Endothelial cell (in vitro differentiated cells): ENCODE results near the gene UGCG. TPM values are rescaled to one million over a fixed set of nuclear protein-coding genes. Genes with fewer than 3 reads are reported as not detected.
A peak's percentile ranks its signal among the peaks of the same experiment; 100 is the strongest.

Experiments used
- DNase-seq: peaks from one replicate; pipeline ENCODE4 v3.0.0; 2021; ENCODE audit warnings: low spot score
- H3K27ac Mint-ChIP-seq: one replicate; pipeline ENCODE4 v1.8.0; 2021; ENCODE audit warnings: mixed read lengths, inconsistent platforms; ENCODE audit not compliant: unreplicated experiment
- H3K27me3 Mint-ChIP-seq: one replicate; pipeline ENCODE4 v1.8.0; 2021; ENCODE audit warnings: mild to moderate bottlenecking, moderate library complexity, mixed read lengths, inconsistent platforms; ENCODE audit not compliant: unreplicated experiment
- H3K36me3 Mint-ChIP-seq: one replicate; pipeline ENCODE4 v1.8.0; 2021; ENCODE audit warnings: mild to moderate bottlenecking, low read depth, mixed read lengths, inconsistent platforms; ENCODE audit not compliant: unreplicated experiment
- H3K4me1 Mint-ChIP-seq: one replicate; pipeline ENCODE4 v1.8.0; 2021; ENCODE audit warnings: mild to moderate bottlenecking, mixed read lengths, inconsistent platforms; ENCODE audit not compliant: unreplicated experiment
- H3K4me3 Mint-ChIP-seq: one replicate; pipeline ENCODE4 v1.8.0; 2021; ENCODE audit warnings: mild to moderate bottlenecking, mixed read lengths, inconsistent platforms; ENCODE audit not compliant: unreplicated experiment
- H3K9me3 Mint-ChIP-seq: one replicate; pipeline ENCODE4 v1.8.0; 2021; ENCODE audit warnings: mixed read lengths, inconsistent platforms; ENCODE audit not compliant: unreplicated experiment
- CTCF ChIP-seq: fragments of 200-600 bp; sonication (generic); IDR thresholded peaks from one replicate; pipeline ENCODE4 v1.5.0; 2021; ENCODE audit warnings: antibody characterized with exemption; ENCODE audit not compliant: unreplicated experiment
- total RNA-seq: library from RNA; stranded (reverse); fragmentation: NEBNext Ultra II Directional; extraction: Animal tissue kit (Norgen Biotek cat#: 25700); gene quantifications from one replicate; pipeline ENCODE4 v1.2.1, GENCODE V29; 2021; ENCODE audit not compliant: unreplicated experiment

The UGCG gene
- total RNA-seq, 1 donor from 2014 or later: 14.1 TPM

GRCh38 chr9:111922324-111923013 lies 25.9 kb downstream of the UGCG start:
- no peaks in the 10 kb centered on the region for H3K36me3 Mint-ChIP-seq
- H3K27ac Mint-ChIP-seq: no peak overlapping the region
- DNase-seq: no peak
- no peak overlapping the region for H3K4me3 Mint-ChIP-seq
- H3K27me3 Mint-ChIP-seq: no peaks in the 10 kb centered on the region
- peaks cover 4% of the 10 kb centered on the region for H3K4me1 Mint-ChIP-seq
- no peak for TF ChIP-seq CTCF
- no peaks in the 10 kb centered on the region for H3K9me3 Mint-ChIP-seq

- no peaks in the 10 kb centered on the region for H3K27me3 Mint-ChIP-seq
- H3K27ac Mint-ChIP-seq: no peak overlapping the region
- no peak for TF ChIP-seq CTCF
Observed at GRCh38 chr9:111924281-111924680, 27.7 kb downstream of the UGCG start.

DNA sequence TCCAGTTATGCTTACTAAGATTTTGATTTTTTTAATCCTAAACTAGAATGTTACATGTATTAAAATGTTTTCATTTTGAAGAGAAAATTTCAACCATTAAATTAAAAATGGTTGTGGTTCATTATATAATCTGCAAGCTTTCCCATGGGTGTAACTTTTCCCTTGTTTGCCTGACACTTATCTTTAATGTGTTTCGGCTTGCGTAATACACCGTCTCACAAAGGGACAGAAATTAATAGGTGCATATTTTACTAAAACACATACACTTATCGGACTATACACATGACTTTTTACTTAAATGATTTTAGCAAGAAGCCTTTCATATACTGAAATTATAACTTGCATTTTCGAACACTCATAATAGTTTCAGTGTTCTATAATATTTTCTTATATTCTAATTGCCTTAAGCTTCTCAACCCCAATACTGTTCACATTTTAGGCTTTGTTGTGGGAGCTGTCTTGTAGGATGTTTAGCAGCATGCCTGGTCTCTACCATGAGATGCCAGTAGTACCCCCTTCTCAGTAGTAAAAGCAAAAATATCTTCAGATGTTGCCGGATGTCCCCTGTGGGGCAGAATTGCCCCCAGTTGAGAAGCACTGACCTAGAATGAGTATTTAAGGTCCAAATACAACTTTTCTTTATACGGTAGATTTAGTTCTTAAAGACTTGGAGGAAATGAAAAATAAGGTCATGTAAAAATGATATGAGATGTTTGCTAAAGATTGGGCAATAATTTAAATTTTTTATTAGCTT lies 28.6 kb downstream of the UGCG start:
- DNase-seq: no peak
- no peak for TF ChIP-seq CTCF
- peaks cover 4% of the 10 kb centered on the region for H3K4me1 Mint-ChIP-seq
- H3K36me3 Mint-ChIP-seq: peaks cover 9% of the 10 kb centered on the region
- no peaks in the 10 kb centered on the region for H3K9me3 Mint-ChIP-seq
- H3K4me3 Mint-ChIP-seq: no peak overlapping the region
- H3K27me3 Mint-ChIP-seq: no peaks in the 10 kb centered on the region
- no peak overlapping the region for H3K27ac Mint-ChIP-seq

More at GRCh38 chr9:111924281-111924680, 27.7 kb downstream of the UGCG start:
- H3K4me3 Mint-ChIP-seq: no peak overlapping the region
- no peaks in the 10 kb centered on the region for H3K9me3 Mint-ChIP-seq
- peaks cover 4% of the 10 kb centered on the region for H3K4me1 Mint-ChIP-seq
- no peak for DNase-seq
- peaks cover 9% of the 10 kb centered on the region for H3K36me3 Mint-ChIP-seq

DNA sequence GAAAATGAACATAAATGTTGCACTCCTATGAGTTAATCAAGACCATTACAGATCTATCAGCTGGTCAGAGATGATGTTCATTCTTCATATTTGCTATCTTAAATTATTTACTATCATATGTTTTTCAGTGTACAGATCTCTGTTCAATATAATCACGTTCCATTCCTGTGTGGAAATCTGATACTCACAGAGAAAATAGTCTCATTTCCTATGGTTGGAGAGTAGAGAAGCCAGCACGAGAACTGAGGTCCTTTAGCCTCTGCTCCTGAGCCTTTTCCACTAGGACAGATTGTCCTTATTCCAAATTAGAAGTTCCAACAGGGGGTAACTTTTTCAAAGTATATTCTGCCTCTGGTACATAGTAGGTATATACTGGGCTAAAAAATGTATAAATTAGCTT lies 29.2 kb downstream of the UGCG start:
- H3K27ac Mint-ChIP-seq: no peak overlapping the region
- no peak for TF ChIP-seq CTCF
- no peak for DNase-seq
- no peaks in the 10 kb centered on the region for H3K27me3 Mint-ChIP-seq
- no peak overlapping the region for H3K4me3 Mint-ChIP-seq
- H3K4me1 Mint-ChIP-seq: peaks cover 4% of the 10 kb centered on the region
- H3K9me3 Mint-ChIP-seq: no peaks in the 10 kb centered on the region
- H3K36me3 Mint-ChIP-seq: peaks cover 9% of the 10 kb centered on the region

GRCh38 chr9:111926421-111926875 lies 29.8 kb downstream of the UGCG start:
- peak overlapping the region; percentile 16 for H3K27ac Mint-ChIP-seq
- TF ChIP-seq CTCF: no peak
- peaks cover 9% of the 10 kb centered on the region for H3K36me3 Mint-ChIP-seq
- H3K4me1 Mint-ChIP-seq: peaks cover 4% of the 10 kb centered on the region
- no peak overlapping the region for H3K4me3 Mint-ChIP-seq
- no peaks in the 10 kb centered on the region for H3K27me3 Mint-ChIP-seq
- DNase-seq: peak; percentile 6
- H3K9me3 Mint-ChIP-seq: no peaks in the 10 kb centered on the region
